A673 (cell line): ENCODE results near the gene CHRNE.

ENCODE experiments used
- CTCF ChIP-seq: fragments of 300-800, 200-600 bp; sonication (generic); conservative IDR thresholded peaks from 2 replicates; pipeline ENCODE4 v1.5.1; 2017; ENCODE audit warnings: low read depth, mild to moderate bottlenecking, antibody characterized with exemption, low read length, moderate library complexity, mixed read lengths
- EZH2 ChIP-seq: fragments of 200-600 bp; sonication (generic); IDR thresholded peaks from 2 replicates; pipeline ENCODE4 v1.6.1; 2017; ENCODE audit warnings: borderline replicate concordance, low read depth, mild to moderate bottlenecking, mixed read lengths, antibody characterized with exemption, low read length; ENCODE audit not compliant: poor library complexity, severe bottlenecking

- TF ChIP-seq EZH2, result no peak
- no peak for TF ChIP-seq CTCF
Measured at GRCh38 chr17:4900231-4901107, 2.4 kb downstream of the CHRNE start.
